ENCODE measurements around the gene OR6C4.
"Not testable (repeated sequence)": the region's sequence is repeated elsewhere in the genome, so short reads cannot be mapped to it uniquely, and the experiment has no call there.

- not testable (repeated sequence) for TF ChIP-seq EZH2, CTCF (IDR thresholded peaks at IDR 0.05)
These were observed 40.8 kb downstream of the OR6C4 start for GRCh38 chr12:55590152-55590551.
